ENCODE results near the gene PTPRT.

DNA sequence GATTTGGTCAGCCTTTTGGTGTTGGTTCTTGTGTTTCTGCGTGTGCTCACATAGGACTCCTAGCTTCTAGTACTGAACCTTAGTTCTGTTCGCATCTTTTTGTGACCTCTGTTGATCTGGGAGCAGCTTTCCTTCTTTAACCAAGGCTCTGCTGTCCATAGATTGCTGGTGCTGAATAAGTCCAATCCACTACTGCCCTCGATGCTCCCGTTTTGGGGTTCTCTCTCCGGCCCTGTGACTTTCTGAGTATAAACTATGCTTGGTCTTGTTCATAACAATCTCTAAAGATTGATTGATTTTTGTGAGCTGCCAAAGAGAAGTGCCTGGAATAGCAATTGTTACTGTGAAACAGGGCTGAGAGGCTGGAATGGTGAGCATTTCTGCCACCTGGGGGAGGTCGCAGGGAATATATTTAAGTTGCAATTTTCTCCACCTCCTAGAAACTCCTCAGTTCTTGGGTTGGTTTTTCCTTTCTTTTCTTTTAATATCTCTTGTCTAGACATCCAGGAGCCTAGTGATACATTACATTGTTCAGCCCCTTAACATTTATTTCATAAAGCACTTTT lies 1148.6 kb downstream of the PTPRT start:
- TF ChIP-seq, protein P1, sequence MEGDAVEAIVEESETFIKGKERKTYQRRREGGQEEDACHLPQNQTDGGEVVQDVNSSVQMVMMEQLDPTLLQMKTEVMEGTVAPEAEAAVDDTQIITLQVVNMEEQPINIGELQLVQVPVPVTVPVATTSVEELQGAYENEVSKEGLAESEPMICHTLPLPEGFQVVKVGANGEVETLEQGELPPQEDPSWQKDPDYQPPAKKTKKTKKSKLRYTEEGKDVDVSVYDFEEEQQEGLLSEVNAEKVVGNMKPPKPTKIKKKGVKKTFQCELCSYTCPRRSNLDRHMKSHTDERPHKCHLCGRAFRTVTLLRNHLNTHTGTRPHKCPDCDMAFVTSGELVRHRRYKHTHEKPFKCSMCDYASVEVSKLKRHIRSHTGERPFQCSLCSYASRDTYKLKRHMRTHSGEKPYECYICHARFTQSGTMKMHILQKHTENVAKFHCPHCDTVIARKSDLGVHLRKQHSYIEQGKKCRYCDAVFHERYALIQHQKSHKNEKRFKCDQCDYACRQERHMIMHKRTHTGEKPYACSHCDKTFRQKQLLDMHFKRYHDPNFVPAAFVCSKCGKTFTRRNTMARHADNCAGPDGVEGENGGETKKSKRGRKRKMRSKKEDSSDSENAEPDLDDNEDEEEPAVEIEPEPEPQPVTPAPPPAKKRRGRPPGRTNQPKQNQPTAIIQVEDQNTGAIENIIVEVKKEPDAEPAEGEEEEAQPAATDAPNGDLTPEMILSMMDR (conservative IDR thresholded peaks at IDR 0.05; ENCODE audit: low read depth in 2 of 2), result no peak
- TF ChIP-seq, protein P2, sequence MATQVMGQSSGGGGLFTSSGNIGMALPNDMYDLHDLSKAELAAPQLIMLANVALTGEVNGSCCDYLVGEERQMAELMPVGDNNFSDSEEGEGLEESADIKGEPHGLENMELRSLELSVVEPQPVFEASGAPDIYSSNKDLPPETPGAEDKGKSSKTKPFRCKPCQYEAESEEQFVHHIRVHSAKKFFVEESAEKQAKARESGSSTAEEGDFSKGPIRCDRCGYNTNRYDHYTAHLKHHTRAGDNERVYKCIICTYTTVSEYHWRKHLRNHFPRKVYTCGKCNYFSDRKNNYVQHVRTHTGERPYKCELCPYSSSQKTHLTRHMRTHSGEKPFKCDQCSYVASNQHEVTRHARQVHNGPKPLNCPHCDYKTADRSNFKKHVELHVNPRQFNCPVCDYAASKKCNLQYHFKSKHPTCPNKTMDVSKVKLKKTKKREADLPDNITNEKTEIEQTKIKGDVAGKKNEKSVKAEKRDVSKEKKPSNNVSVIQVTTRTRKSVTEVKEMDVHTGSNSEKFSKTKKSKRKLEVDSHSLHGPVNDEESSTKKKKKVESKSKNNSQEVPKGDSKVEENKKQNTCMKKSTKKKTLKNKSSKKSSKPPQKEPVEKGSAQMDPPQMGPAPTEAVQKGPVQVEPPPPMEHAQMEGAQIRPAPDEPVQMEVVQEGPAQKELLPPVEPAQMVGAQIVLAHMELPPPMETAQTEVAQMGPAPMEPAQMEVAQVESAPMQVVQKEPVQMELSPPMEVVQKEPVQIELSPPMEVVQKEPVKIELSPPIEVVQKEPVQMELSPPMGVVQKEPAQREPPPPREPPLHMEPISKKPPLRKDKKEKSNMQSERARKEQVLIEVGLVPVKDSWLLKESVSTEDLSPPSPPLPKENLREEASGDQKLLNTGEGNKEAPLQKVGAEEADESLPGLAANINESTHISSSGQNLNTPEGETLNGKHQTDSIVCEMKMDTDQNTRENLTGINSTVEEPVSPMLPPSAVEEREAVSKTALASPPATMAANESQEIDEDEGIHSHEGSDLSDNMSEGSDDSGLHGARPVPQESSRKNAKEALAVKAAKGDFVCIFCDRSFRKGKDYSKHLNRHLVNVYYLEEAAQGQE (IDR thresholded peaks at IDR 0.05; ENCODE audit: unreplicated experiment), result no peak
- no peak for TF ChIP-seq EZH2phosphoT487 (IDR thresholded peaks at IDR 0.05; ENCODE audit: unreplicated experiment)
- TF ChIP-seq POLR2AphosphoS5 (IDR thresholded peaks at IDR 0.05; ENCODE audit: low read depth), result no peak
- TF ChIP-seq EZH2 (IDR thresholded peaks at IDR 0.05; ENCODE audit: low read depth, unreplicated experiment), result no peak
- no peak for TF ChIP-seq STAT1 (IDR thresholded peaks at IDR 0.05; ENCODE audit: unreplicated experiment)
- TF ChIP-seq CREB1 (CRISPR knock-in tag; IDR thresholded peaks at IDR 0.05; ENCODE audit: low read depth), result no peak
- TF ChIP-seq JUNB (IDR thresholded peaks at IDR 0.05; ENCODE audit: unreplicated experiment), result no peak
- no peak for TF ChIP-seq ZNF331 (CRISPR knock-in tag; IDR thresholded peaks at IDR 0.05; ENCODE audit: low read depth)
- TF ChIP-seq, protein P3, sequence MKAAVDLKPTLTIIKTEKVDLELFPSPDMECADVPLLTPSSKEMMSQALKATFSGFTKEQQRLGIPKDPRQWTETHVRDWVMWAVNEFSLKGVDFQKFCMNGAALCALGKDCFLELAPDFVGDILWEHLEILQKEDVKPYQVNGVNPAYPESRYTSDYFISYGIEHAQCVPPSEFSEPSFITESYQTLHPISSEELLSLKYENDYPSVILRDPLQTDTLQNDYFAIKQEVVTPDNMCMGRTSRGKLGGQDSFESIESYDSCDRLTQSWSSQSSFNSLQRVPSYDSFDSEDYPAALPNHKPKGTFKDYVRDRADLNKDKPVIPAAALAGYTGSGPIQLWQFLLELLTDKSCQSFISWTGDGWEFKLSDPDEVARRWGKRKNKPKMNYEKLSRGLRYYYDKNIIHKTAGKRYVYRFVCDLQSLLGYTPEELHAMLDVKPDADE (IDR thresholded peaks at IDR 0.05), result no peak
- no peak for TF ChIP-seq ZNF114 (CRISPR knock-in tag; IDR thresholded peaks at IDR 0.05)
- TF ChIP-seq, protein P4, sequence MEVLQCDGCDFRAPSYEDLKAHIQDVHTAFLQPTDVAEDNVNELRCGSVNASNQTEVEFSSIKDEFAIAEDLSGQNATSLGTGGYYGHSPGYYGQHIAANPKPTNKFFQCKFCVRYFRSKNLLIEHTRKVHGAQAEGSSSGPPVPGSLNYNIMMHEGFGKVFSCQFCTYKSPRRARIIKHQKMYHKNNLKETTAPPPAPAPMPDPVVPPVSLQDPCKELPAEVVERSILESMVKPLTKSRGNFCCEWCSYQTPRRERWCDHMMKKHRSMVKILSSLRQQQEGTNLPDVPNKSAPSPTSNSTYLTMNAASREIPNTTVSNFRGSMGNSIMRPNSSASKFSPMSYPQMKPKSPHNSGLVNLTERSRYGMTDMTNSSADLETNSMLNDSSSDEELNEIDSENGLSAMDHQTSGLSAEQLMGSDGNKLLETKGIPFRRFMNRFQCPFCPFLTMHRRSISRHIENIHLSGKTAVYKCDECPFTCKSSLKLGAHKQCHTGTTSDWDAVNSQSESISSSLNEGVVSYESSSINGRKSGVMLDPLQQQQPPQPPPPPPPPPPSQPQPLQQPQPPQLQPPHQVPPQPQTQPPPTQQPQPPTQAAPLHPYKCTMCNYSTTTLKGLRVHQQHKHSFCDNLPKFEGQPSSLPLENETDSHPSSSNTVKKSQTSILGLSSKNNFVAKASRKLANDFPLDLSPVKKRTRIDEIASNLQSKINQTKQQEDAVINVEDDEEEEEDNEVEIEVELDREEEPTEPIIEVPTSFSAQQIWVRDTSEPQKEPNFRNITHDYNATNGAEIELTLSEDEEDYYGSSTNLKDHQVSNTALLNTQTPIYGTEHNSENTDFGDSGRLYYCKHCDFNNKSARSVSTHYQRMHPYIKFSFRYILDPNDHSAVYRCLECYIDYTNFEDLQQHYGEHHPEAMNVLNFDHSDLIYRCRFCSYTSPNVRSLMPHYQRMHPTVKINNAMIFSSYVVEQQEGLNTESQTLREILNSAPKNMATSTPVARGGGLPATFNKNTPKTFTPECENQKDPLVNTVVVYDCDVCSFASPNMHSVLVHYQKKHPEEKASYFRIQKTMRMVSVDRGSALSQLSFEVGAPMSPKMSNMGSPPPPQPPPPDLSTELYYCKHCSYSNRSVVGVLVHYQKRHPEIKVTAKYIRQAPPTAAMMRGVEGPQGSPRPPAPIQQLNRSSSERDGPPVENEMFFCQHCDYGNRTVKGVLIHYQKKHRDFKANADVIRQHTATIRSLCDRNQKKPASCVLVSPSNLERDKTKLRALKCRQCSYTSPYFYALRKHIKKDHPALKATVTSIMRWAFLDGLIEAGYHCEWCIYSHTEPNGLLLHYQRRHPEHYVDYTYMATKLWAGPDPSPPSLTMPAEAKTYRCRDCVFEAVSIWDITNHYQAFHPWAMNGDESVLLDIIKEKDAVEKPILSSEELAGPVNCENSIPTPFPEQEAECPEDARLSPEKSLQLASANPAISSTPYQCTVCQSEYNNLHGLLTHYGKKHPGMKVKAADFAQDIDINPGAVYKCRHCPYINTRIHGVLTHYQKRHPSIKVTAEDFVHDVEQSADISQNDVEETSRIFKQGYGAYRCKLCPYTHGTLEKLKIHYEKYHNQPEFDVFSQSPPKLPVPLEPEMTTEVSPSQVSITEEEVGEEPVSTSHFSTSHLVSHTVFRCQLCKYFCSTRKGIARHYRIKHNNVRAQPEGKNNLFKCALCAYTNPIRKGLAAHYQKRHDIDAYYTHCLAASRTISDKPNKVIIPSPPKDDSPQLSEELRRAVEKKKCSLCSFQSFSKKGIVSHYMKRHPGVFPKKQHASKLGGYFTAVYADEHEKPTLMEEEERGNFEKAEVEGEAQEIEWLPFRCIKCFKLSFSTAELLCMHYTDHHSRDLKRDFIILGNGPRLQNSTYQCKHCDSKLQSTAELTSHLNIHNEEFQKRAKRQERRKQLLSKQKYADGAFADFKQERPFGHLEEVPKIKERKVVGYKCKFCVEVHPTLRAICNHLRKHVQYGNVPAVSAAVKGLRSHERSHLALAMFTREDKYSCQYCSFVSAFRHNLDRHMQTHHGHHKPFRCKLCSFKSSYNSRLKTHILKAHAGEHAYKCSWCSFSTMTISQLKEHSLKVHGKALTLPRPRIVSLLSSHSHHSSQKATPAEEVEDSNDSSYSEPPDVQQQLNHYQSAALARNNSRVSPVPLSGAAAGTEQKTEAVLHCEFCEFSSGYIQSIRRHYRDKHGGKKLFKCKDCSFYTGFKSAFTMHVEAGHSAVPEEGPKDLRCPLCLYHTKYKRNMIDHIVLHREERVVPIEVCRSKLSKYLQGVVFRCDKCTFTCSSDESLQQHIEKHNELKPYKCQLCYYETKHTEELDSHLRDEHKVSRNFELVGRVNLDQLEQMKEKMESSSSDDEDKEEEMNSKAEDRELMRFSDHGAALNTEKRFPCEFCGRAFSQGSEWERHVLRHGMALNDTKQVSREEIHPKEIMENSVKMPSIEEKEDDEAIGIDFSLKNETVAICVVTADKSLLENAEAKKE (CRISPR knock-in tag; IDR thresholded peaks at IDR 0.05), result no peak
- no peak for TF ChIP-seq NANOG (IDR thresholded peaks at IDR 0.05; ENCODE audit: borderline replicate concordance)
